Measurements from ENCODE around the gene IQCH.

Gene IQCH

GRCh38 chr15:67296188-67296587 lies 41.6 kb downstream of the IQCH start:
- intact Hi-C loops (cut with DNase I): no loop called here
- no peak for DNase-seq

- intact Hi-C loops (cut with DNase I): no loop called here
Observed at GRCh38 chr15:67296684-67297083, 42.1 kb downstream of the IQCH start.

GRCh38 chr15:67300266-67301025 lies 45.9 kb downstream of the IQCH start:
- DNase-seq: no peak
- intact Hi-C loops (cut with DNase I): no loop called here

More at GRCh38 chr15:67296684-67297083, 42.1 kb downstream of the IQCH start:
- DNase-seq: no peak

- intact Hi-C loops (cut with DNase I): loop anchor here (2.0 kb wide), 1 partner anchor 357 kb away; no protein-coding TSS in a partner anchor
- DNase-seq: no peak
Observed at GRCh38 chr15:67303490-67304363, 49.1 kb downstream of the IQCH start.

GRCh38 chr15:67304778-67305177 lies 50.2 kb downstream of the IQCH start:
- DNase-seq: no peak
- intact Hi-C loops (cut with DNase I): no loop called here

GRCh38 chr15:67305506-67305905 lies 50.9 kb downstream of the IQCH start:
- DNase-seq: no peak
- intact Hi-C loops (cut with DNase I): no loop called here

- intact Hi-C loops (cut with DNase I): no loop called here
- no peak for DNase-seq
Observed at GRCh38 chr15:67307156-67307555, 52.6 kb downstream of the IQCH start.

- DNase-seq: no peak
Observed at GRCh38 chr15:67307889-67308597, 53.5 kb downstream of the IQCH start.

GRCh38 chr15:67311731-67312130 lies 57.1 kb downstream of the IQCH start:
- intact Hi-C loops (cut with DNase I): no loop called here
- DNase-seq: no peak

More at GRCh38 chr15:67307889-67308597, 53.5 kb downstream of the IQCH start:
- intact Hi-C loops (cut with DNase I): no loop called here

GRCh38 chr15:67319961-67320360 lies 65.4 kb downstream of the IQCH start:
- intact Hi-C loops (cut with DNase I): no loop called here
- no peak for DNase-seq

- no peak for DNase-seq
- intact Hi-C loops (cut with DNase I): no loop called here
Observed at GRCh38 chr15:67321352-67321751, 66.8 kb downstream of the IQCH start.

- intact Hi-C loops (cut with DNase I): no loop called here
Observed at GRCh38 chr15:67322481-67322880, 67.9 kb downstream of the IQCH start.

GRCh38 chr15:67327312-67327711 lies 72.7 kb downstream of the IQCH start:
- intact Hi-C loops (cut with DNase I): no loop called here
- DNase-seq: no peak

More at GRCh38 chr15:67322481-67322880, 67.9 kb downstream of the IQCH start:
- no peak for DNase-seq

GRCh38 chr15:67327737-67328136 lies 73.2 kb downstream of the IQCH start:
- DNase-seq: no peak
- intact Hi-C loops (cut with DNase I): no loop called here

GRCh38 chr15:67329984-67330733 lies 75.6 kb downstream of the IQCH start:
- no peak for DNase-seq
- intact Hi-C loops (cut with DNase I): no loop called here

GRCh38 chr15:67331676-67332075 lies 77.1 kb downstream of the IQCH start:
- intact Hi-C loops (cut with DNase I): no loop called here
- DNase-seq: no peak

GRCh38 chr15:67335026-67335425 lies 80.4 kb downstream of the IQCH start:
- intact Hi-C loops (cut with DNase I): no loop called here
- no peak for DNase-seq

GRCh38 chr15:67335534-67336222 lies 81.1 kb downstream of the IQCH start:
- no peak for DNase-seq
- intact Hi-C loops (cut with DNase I): no loop called here

- intact Hi-C loops (cut with DNase I): no loop called here
- no peak for DNase-seq
Observed at GRCh38 chr15:67340630-67341029, 86.0 kb downstream of the IQCH start.

GRCh38 chr15:67341539-67341938 lies 87.0 kb downstream of the IQCH start:
- intact Hi-C loops (cut with DNase I): no loop called here
- no peak for DNase-seq
